SK-N-SH treated with all-trans-retinoic acid at 6 μM for 48 hours (cell line): Measurements from ENCODE around the gene SH3PXD2B.

ENCODE experiments used
- ATAC-seq: fragments of 200-7000 bp; cut with Tn5 transposase; 3 replicates; pipeline ENCODE4 v1.9.1; 2020; ENCODE audit warnings: mild to moderate bottlenecking, moderate library complexity
- ARNTL ChIP-seq: fragments of 450-650 bp; formaldehyde crosslinking; IDR thresholded peaks from 2 replicates; pipeline ENCODE4 v1.5.0; 2020; ENCODE audit warnings: low read depth, mild to moderate bottlenecking, moderate library complexity, borderline replicate concordance
- BACH2 ChIP-seq: fragments of 250-450 bp; sonication (Bioruptor Pico); IDR thresholded peaks from 2 replicates; pipeline ENCODE4 v1.9.0; 2021; ENCODE audit warnings: mild to moderate bottlenecking, borderline replicate concordance
- CREB5 ChIP-seq: fragments of 250-450 bp; sonication (Bioruptor Pico); IDR thresholded peaks from 2 replicates; pipeline ENCODE4 v1.5.1; 2020; ENCODE audit warnings: low read depth, mild to moderate bottlenecking, moderate library complexity
- CSDC2 ChIP-seq: fragments of 250-450 bp; sonication (Bioruptor Pico); IDR thresholded peaks from 2 replicates; pipeline ENCODE4 v1.5.0; 2020; ENCODE audit warnings: mild to moderate bottlenecking, moderate library complexity
- CSRNP3 ChIP-seq: fragments of 250-450 bp; sonication (Bioruptor Pico); IDR thresholded peaks from 2 replicates; pipeline ENCODE4 v1.5.1; 2021; ENCODE audit warnings: mild to moderate bottlenecking, moderate library complexity
- ESRRG ChIP-seq: fragments of 250-450 bp; sonication (Bioruptor Pico); IDR thresholded peaks from 2 replicates; pipeline ENCODE4 v1.6.1; 2021; ENCODE audit warnings: mild to moderate bottlenecking
- GLIS3 ChIP-seq: fragments of 250-450 bp; sonication (Bioruptor Pico); IDR thresholded peaks from 2 replicates; pipeline ENCODE4 v1.5.0; 2020; ENCODE audit warnings: mild to moderate bottlenecking, moderate library complexity
- ISL1 ChIP-seq: fragments of 250-450 bp; sonication (Bioruptor Pico); IDR thresholded peaks from 2 replicates; pipeline ENCODE4 v2.1.2; 2022; ENCODE audit warnings: mild to moderate bottlenecking, moderate library complexity
- PATZ1 ChIP-seq: fragments of 250-450 bp; sonication (Bioruptor Pico); IDR thresholded peaks from 2 replicates; pipeline ENCODE4 v1.8.0; 2020; ENCODE audit warnings: mild to moderate bottlenecking, moderate library complexity, borderline replicate concordance
- POU6F1 ChIP-seq: fragments of 250-450 bp; sonication (Bioruptor Pico); IDR thresholded peaks from 2 replicates; pipeline ENCODE4 v1.8.0; 2021; ENCODE audit warnings: low read depth, mild to moderate bottlenecking, moderate library complexity, borderline replicate concordance
- PPARA ChIP-seq: fragments of 250-450 bp; sonication (Bioruptor Pico); IDR thresholded peaks from 2 replicates; pipeline ENCODE4 v1.5.0; 2020; ENCODE audit warnings: mild to moderate bottlenecking, borderline replicate concordance
- RARB ChIP-seq: fragments of 250-450 bp; sonication (Bioruptor Pico); IDR thresholded peaks from 2 replicates; pipeline ENCODE4 v1.8.0; 2021; ENCODE audit warnings: mild to moderate bottlenecking, moderate library complexity
- SNAI2 ChIP-seq: fragments of 250-450 bp; sonication (Bioruptor Pico); IDR thresholded peaks from 2 replicates; pipeline ENCODE4 v1.5.0; 2020; ENCODE audit warnings: mild to moderate bottlenecking, moderate library complexity
- TCF4 ChIP-seq: fragments of 250-450 bp; sonication (Bioruptor Pico); IDR thresholded peaks from 2 replicates; pipeline ENCODE4 v1.8.0; 2021; ENCODE audit warnings: mild to moderate bottlenecking, moderate library complexity, borderline replicate concordance
- TOX ChIP-seq: fragments of 250-450 bp; sonication (Bioruptor Pico); IDR thresholded peaks from 2 replicates; pipeline ENCODE4 v1.8.0; 2021; ENCODE audit warnings: mild to moderate bottlenecking, moderate library complexity, borderline replicate concordance
- ZC3H10 ChIP-seq: fragments of 250-450 bp; sonication (Bioruptor Pico); IDR thresholded peaks from 2 replicates; pipeline ENCODE4 v1.5.1; 2021; ENCODE audit warnings: mild to moderate bottlenecking, moderate library complexity
- ZFP3 ChIP-seq: fragments of 250-450 bp; sonication (Bioruptor Pico); IDR thresholded peaks from 2 replicates; pipeline ENCODE4 v1.5.0; 2020; ENCODE audit warnings: mild to moderate bottlenecking, moderate library complexity
- ZFP30 ChIP-seq: fragments of 450-650 bp; formaldehyde crosslinking; IDR thresholded peaks from 2 replicates; pipeline ENCODE4 v1.5.0; 2022; ENCODE audit warnings: mild to moderate bottlenecking, moderate library complexity
- ZNF565 ChIP-seq: fragments of 450-650 bp; formaldehyde crosslinking; conservative IDR thresholded peaks from 2 replicates; pipeline ENCODE4 v1.5.0; 2020; ENCODE audit warnings: low read depth, mild to moderate bottlenecking, moderate library complexity
- ZNF70 ChIP-seq: fragments of 450-650 bp; formaldehyde crosslinking; IDR thresholded peaks from 2 replicates; pipeline ENCODE4 v1.5.0; 2020; ENCODE audit warnings: mild to moderate bottlenecking, moderate library complexity
- ZNF8 ChIP-seq: fragments of 450-650 bp; formaldehyde crosslinking; IDR thresholded peaks from 2 replicates; pipeline ENCODE4 v1.5.0; 2020; ENCODE audit warnings: mild to moderate bottlenecking, moderate library complexity
- TF ChIP-seq, protein P1 (sequence below): fragments of 250-450 bp; sonication (Bioruptor Pico); IDR thresholded peaks from 2 replicates; pipeline ENCODE4 v1.5.0; 2020; ENCODE audit warnings: mild to moderate bottlenecking, moderate library complexity

SH3PXD2B gene

GRCh38 chr5:172424111-172424490, 30.2 kb downstream of the SH3PXD2B start:
- TF ChIP-seq ZC3H10 (CRISPR knock-in tag) = no peak
- no peak for ATAC-seq

DNA sequence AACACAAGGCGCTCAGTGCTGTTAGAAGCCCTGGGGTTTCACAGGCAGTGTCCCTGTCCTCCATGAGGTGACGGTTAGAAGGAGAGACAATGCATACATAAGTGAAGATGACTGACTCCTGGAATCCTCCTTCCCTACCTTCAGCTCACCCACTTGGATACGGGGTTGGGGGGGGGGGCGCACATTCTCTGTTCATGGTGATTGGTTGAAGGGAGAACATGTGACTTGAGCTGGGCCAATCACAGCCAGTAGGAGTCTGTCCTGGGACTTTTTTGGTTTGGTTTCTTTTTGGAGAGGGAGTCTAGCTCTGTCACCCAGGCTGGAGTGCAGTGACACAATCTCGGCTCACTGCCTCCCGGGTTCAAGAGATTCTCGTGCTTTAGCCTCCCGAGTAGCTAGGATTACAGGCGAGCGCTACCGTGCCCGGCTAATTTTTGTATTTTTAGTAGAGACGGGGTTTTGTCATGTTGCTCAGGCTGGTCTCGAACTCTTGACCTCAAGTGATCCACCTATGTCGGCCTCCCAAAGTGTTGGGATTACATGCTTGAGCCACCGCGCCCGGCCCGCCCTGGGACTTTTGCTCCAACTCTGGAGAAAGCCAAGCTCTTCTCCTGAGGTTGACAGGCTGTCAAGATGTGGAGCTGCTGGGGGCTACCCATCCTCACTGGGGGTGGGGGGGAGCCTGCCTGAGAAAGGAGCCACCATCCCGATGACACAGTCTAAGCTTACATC, 30.8 kb downstream of the SH3PXD2B start:
- ATAC-seq = no peak
- TF ChIP-seq PPARA (CRISPR knock-in tag) (no peak), ZNF565 (CRISPR knock-in tag) (no peak), ARNTL (CRISPR knock-in tag) (no peak), ZFP30 (CRISPR knock-in tag) (no peak), SNAI2 (no peak), POU6F1 (CRISPR knock-in tag) (no peak), CREB5 (CRISPR knock-in tag) (no peak), ZC3H10 (CRISPR knock-in tag) (no peak), CSDC2 (CRISPR knock-in tag) (no peak), ZNF8 (CRISPR knock-in tag) (no peak), RARB (CRISPR knock-in tag) (no peak), ESRRG (no peak), CSRNP3 (CRISPR knock-in tag) (no peak), ZFP3 (no peak), ZNF70 (no peak), ISL1 (CRISPR knock-in tag) (no peak), TCF4 (CRISPR knock-in tag) (no peak)
- TF ChIP-seq, protein P1, sequence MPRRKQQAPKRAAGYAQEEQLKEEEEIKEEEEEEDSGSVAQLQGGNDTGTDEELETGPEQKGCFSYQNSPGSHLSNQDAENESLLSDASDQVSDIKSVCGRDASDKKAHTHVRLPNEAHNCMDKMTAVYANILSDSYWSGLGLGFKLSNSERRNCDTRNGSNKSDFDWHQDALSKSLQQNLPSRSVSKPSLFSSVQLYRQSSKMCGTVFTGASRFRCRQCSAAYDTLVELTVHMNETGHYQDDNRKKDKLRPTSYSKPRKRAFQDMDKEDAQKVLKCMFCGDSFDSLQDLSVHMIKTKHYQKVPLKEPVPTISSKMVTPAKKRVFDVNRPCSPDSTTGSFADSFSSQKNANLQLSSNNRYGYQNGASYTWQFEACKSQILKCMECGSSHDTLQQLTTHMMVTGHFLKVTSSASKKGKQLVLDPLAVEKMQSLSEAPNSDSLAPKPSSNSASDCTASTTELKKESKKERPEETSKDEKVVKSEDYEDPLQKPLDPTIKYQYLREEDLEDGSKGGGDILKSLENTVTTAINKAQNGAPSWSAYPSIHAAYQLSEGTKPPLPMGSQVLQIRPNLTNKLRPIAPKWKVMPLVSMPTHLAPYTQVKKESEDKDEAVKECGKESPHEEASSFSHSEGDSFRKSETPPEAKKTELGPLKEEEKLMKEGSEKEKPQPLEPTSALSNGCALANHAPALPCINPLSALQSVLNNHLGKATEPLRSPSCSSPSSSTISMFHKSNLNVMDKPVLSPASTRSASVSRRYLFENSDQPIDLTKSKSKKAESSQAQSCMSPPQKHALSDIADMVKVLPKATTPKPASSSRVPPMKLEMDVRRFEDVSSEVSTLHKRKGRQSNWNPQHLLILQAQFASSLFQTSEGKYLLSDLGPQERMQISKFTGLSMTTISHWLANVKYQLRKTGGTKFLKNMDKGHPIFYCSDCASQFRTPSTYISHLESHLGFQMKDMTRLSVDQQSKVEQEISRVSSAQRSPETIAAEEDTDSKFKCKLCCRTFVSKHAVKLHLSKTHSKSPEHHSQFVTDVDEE (CRISPR knock-in tag) = no peak

- no peak for ATAC-seq
Observed at GRCh38 chr5:172422255-172422654, 32.1 kb downstream of the SH3PXD2B start.

More at GRCh38 chr5:172422255-172422654, 32.1 kb downstream of the SH3PXD2B start:
- no peak for TF ChIP-seq BACH2 (CRISPR knock-in tag)
- TF ChIP-seq ZFP30 (CRISPR knock-in tag) = no peak
- no peak for TF ChIP-seq ESRRG
- no peak for TF ChIP-seq PPARA (CRISPR knock-in tag)
- TF ChIP-seq PATZ1 (CRISPR knock-in tag) = no peak
- no peak for TF ChIP-seq ZNF8 (CRISPR knock-in tag)
- no peak for TF ChIP-seq CREB5 (CRISPR knock-in tag)
- no peak for TF ChIP-seq TOX (CRISPR knock-in tag)
- TF ChIP-seq ARNTL (CRISPR knock-in tag) = no peak
- no peak for TF ChIP-seq ZNF70
- no peak for TF ChIP-seq GLIS3 (CRISPR knock-in tag)
- no peak for TF ChIP-seq ISL1 (CRISPR knock-in tag)
- TF ChIP-seq ZC3H10 (CRISPR knock-in tag) = no peak
- no peak for TF ChIP-seq CSRNP3 (CRISPR knock-in tag)
- no peak for TF ChIP-seq TCF4 (CRISPR knock-in tag)
